GM21786 (cell line): Measurements from ENCODE around the gene CNPY2.
"Not testable (repeated sequence)": the region's sequence is repeated elsewhere in the genome, so short reads cannot be mapped to it uniquely, and the experiment has no call there.

ENCODE experiments used
- ATAC-seq: cut with Tn5 transposase; IDR thresholded peaks from one replicate; pipeline ENCODE4 v1.9.1; 2021; ENCODE audit not compliant: unreplicated experiment

Gene CNPY2

GRCh38 chr12:56333679-56334489 lies 18.1 kb upstream of the CNPY2 start, which contains the start of gene PAN2:
TSS of gene PAN2 (minus strand) at chr12:56334000. CDS start at chr12:56333094, 906 bp downstream.
- ATAC-seq = peak; percentile 94

GRCh38 chr12:56333197-56333678 lies 17.4 kb upstream of the CNPY2 start:
- no peak for ATAC-seq

GRCh38 chr12:56332512-56333196 lies 16.9 kb upstream of the CNPY2 start:
- no peak for ATAC-seq

- no peak for ATAC-seq
These were observed 15.2 kb upstream of the CNPY2 start for GRCh38 chr12:56330936-56331490.

GRCh38 chr12:56326533-56326932 lies 10.7 kb upstream of the CNPY2 start:
- ATAC-seq = no peak

- ATAC-seq = no peak
These were observed 10.3 kb upstream of the CNPY2 start for GRCh38 chr12:56326126-56326525.

GRCh38 chr12:56324206-56324605 lies 8.4 kb upstream of the CNPY2 start:
- no peak for ATAC-seq

GRCh38 chr12:56321610-56322009 lies 5.8 kb upstream of the CNPY2 start:
- not testable (repeated sequence) for ATAC-seq

GRCh38 chr12:56321027-56321426 lies 5.2 kb upstream of the CNPY2 start:
- no peak for ATAC-seq

GRCh38 chr12:56317675-56318074 lies 1.9 kb upstream of the CNPY2 start:
- no peak for ATAC-seq

GRCh38 chr12:56315249-56315621 lies 553 bp downstream of the CNPY2 start:
- ATAC-seq = no peak

GRCh38 chr12:56311003-56311402 lies 4.8 kb downstream of the CNPY2 start:
- no peak for ATAC-seq

- ATAC-seq = no peak
These were observed 7.1 kb downstream of the CNPY2 start for GRCh38 chr12:56308714-56309113.

- no peak for ATAC-seq
These were observed 8.4 kb downstream of the CNPY2 start for GRCh38 chr12:56307221-56307965.

GRCh38 chr12:56304872-56305590 lies 10.8 kb downstream of the CNPY2 start:
- no peak for ATAC-seq

- ATAC-seq = no peak
These were observed 11.5 kb downstream of the CNPY2 start for GRCh38 chr12:56304276-56304675.

- ATAC-seq = no peak
These were observed 14.9 kb downstream of the CNPY2 start for GRCh38 chr12:56300644-56301464.

GRCh38 chr12:56299853-56300643 lies 15.7 kb downstream of the CNPY2 start, which contains the start of gene CS:
TSS of gene CS (minus strand) at chr12:56300330. CDS start at chr12:56300201, 129 bp downstream.
- ATAC-seq = peak; percentile 93
